HepG2 (cell line): ENCODE measurements around the gene ANAPC1. TPM values are rescaled to one million over a fixed set of nuclear protein-coding genes. Genes with fewer than 3 reads are reported as not detected.
A peak's percentile ranks its signal among the peaks of the same experiment; 100 is the strongest.

ENCODE experiments used
- BRCA1 ChIP-seq: sonication (generic); formaldehyde crosslinking; IDR thresholded peaks from 2 replicates; pipeline ENCODE4 v1.4.0; 2020; ENCODE audit warnings: missing genetic modification reagents
- EZH2 ChIP-seq: conservative IDR thresholded peaks from 2 replicates; pipeline ENCODE4 v1.6.1; 2012; ENCODE audit warnings: mild to moderate bottlenecking, low read depth, low read length, moderate library complexity
- GABPA ChIP-seq, 2 experiments: IDR thresholded peaks; 2 replicates each; pipeline ENCODE4 v1.6.1; 2011 to 2016; ENCODE audit warnings: low read depth in 2 of 2, low read length in 1 of 2, missing biosample characterization in 1 of 2, missing genetic modification characterization in 1 of 2
- HNRNPLL ChIP-seq: fragments of 200-400 bp; formaldehyde crosslinking; IDR thresholded peaks from 2 replicates; pipeline ENCODE4 v1.6.1; 2017; ENCODE audit warnings: mild to moderate bottlenecking, low read depth, low read length; ENCODE audit not compliant: poor library complexity, severe bottlenecking
- HOMEZ ChIP-seq: IDR thresholded peaks from 2 replicates; pipeline ENCODE4 v1.6.1; 2016; ENCODE audit warnings: low read depth
- HOXA5 ChIP-seq: sonication (generic); formaldehyde crosslinking; IDR thresholded peaks from 2 replicates; pipeline ENCODE4 v1.4.0; 2020; ENCODE audit warnings: missing genetic modification reagents
- RFXANK ChIP-seq: IDR thresholded peaks from 2 replicates; pipeline ENCODE4 v1.6.1; 2016
- RNF219 ChIP-seq: sonication (generic); formaldehyde crosslinking; IDR thresholded peaks from 2 replicates; pipeline ENCODE4 v1.5.0; 2020; ENCODE audit warnings: mild to moderate bottlenecking, missing genetic modification reagents
- TCF12 ChIP-seq, 2 experiments: fragments of 450-650 bp in 1 of 2; sonication (generic) in 1 of 2; formaldehyde crosslinking in 1 of 2; IDR thresholded peaks; 2 replicates each; pipeline versions ENCODE4 v1.6.1 to v1.8.0; 2017 to 2022; ENCODE audit warnings: antibody characterized with exemption in 1 of 2, mild to moderate bottlenecking in 1 of 2, missing genetic modification reagents in 1 of 2, moderate library complexity in 1 of 2
- ZFP91 ChIP-seq: sonication (generic); formaldehyde crosslinking; IDR thresholded peaks from 2 replicates; pipeline ENCODE4 v1.9.0; 2022; ENCODE audit warnings: missing genetic modification reagents, mild to moderate bottlenecking, borderline replicate concordance
- ZNF10 ChIP-seq: sonication (generic); formaldehyde crosslinking; IDR thresholded peaks from 2 replicates; pipeline ENCODE4 v1.4.0; 2020; ENCODE audit warnings: mild to moderate bottlenecking, low read depth, missing genetic modification reagents, borderline replicate concordance
- ZNF318 ChIP-seq: sonication (generic); formaldehyde crosslinking; IDR thresholded peaks from 2 replicates; pipeline ENCODE4 v1.4.0; 2020; ENCODE audit warnings: mild to moderate bottlenecking, missing genetic modification reagents
- ZNF772 ChIP-seq: sonication (generic); formaldehyde crosslinking; IDR thresholded peaks from 2 replicates; pipeline ENCODE4 v1.5.0; 2020; ENCODE audit warnings: mild to moderate bottlenecking, missing genetic modification reagents
- polyA plus RNA-seq, 8 experiments: library from polyadenylated mRNA; depleted of rRNA in 3 of 8; stranded (reverse) in 7 of 8; unstranded in 1 of 8; fragments of >200 nt; fragmentation: Illumina TruSeq in 4 of 8; extraction: Trizol in 4 of 8; gene quantifications; 2 replicates each; pipeline versions ENCODE4 v1.2.1 to v1.2.3, GENCODE V29; 2011 to 2016; ENCODE audit warnings: low read depth in 4 of 8, missing spikeins in 1 of 8, mixed read lengths in 1 of 8; ENCODE audit not compliant: insufficient read depth in 1 of 8
- total RNA-seq, 5 experiments: library from RNA; depleted of rRNA; stranded (reverse); fragments of >200 nt; fragmentation: Illumina TruSeq; extraction: Trizol; gene quantifications; 2 replicates each; pipeline ENCODE4 v1.2.3, GENCODE V29; 2016; ENCODE audit warnings: low read depth in 1 of 5

The ANAPC1 gene
- total and polyA plus RNA-seq, 2 of the 13 experiments (the other 11 are each of a cell fraction or from before 2014, with no cell fraction given) = 50.0 to 89.7 TPM

GRCh38 chr2:111919794-111920608, 36.0 kb upstream of the ANAPC1 start (continued):
- peak; percentile 51; the same call in 1 of the 2 replicates for TF ChIP-seq ZNF318 (CRISPR knock-in tag)
- TF ChIP-seq HOXA5 (CRISPR knock-in tag) = peak; percentile 47; the same call in 1 of the 2 replicates
- no peak for TF ChIP-seq GABPA (IDR thresholded peaks at IDR 0.05; ENCODE audit: low read depth, low read length)
- TF ChIP-seq GABPA (CRISPR knock-in tag; IDR thresholded peaks at IDR 0.05; ENCODE audit: low read depth) = peak; percentile 71
- 0 out of 2 replicates have a peak, but pooled peaks have one; percentile 21 for TF ChIP-seq ZNF772 (CRISPR knock-in tag)
- no peak for TF ChIP-seq TCF12 (IDR thresholded peaks at IDR 0.05)
- no peak; the same call in 1 of the 2 replicates for TF ChIP-seq TCF12 (CRISPR knock-in tag; IDR thresholded peaks at IDR 0.05)
- peak; percentile 79; the same call in 1 of the 2 replicates for TF ChIP-seq HOMEZ (CRISPR knock-in tag)
- TF ChIP-seq EZH2 = no peak
- TF ChIP-seq RNF219 (CRISPR knock-in tag) = no peak
- no peak for TF ChIP-seq ZNF10 (CRISPR knock-in tag)
- no peak for TF ChIP-seq HNRNPLL
- TF ChIP-seq ZFP91 (CRISPR knock-in tag) = peak; percentile 45; the same call in 1 of the 2 replicates
- TF ChIP-seq RFXANK (CRISPR knock-in tag) = no peak
- peak; percentile 68; the same call in 1 of the 2 replicates for TF ChIP-seq BRCA1 (CRISPR knock-in tag)
